T-helper 1 cell (primary cell): Measurements from ENCODE around the gene THBS4.

ENCODE experiments used
- DNase-seq, 5 donors: peaks; one replicate each; pipeline ENCODE4 v3.0.0-alpha.2; 2012 to 2020

THBS4 gene

GRCh38 chr5:80048084-80048780, 13.1 kb downstream of the THBS4 start:
- DNase-seq, result no peak

GRCh38 chr5:80052464-80052863, 17.3 kb downstream of the THBS4 start:
- DNase-seq, result no peak

DNA sequence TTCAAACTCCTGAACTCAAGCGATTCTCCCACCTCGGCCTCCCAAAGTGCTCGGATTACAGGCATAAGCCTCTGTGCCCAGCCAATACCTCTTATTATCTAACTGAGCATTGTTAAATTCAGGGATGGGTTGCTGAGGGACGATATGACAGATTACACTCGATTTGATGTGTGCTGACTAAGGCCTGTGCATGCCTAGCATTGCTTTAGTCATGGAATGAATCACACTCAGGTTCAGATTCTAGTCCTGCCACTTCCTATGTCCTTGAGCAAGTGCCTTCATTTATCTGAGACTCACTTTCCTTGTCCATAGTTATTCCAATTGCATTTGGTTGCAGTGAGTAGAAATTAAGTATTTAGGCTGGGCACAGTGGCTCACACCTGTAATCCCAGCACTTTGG, 19.5 kb downstream of the THBS4 start:
- peak in 1 of 5 donors; percentile 66 for DNase-seq

GRCh38 chr5:80055491-80056170, 20.5 kb downstream of the THBS4 start:
- no peak for DNase-seq

GRCh38 chr5:80057099-80057498, 22.0 kb downstream of the THBS4 start:
- DNase-seq, result peak in 1 of 5 donors; percentile 40

- DNase-seq, result no peak
Measured at GRCh38 chr5:80057921-80058320, 22.8 kb downstream of the THBS4 start.

- no peak for DNase-seq
Measured at GRCh38 chr5:80059354-80059980, 24.3 kb downstream of the THBS4 start.

DNA sequence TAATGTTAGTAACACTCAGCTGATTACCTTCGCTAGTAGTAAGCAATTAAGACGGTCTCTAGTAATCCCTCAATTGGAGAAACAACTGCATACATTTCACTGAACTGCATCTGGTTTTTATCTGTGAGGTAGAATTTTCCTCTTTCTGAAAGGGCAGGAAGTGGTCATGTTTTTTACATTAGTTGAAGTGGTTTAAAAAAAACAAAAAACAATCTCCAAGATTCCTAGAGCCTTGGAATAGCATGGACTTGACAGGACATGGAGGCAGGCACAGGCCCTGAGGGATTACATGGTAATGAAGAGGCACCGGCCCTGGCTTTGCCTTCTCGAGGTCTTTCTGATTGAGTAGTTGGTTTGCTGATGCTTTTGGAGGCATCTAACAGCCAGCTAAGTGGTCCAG, 25.8 kb downstream of the THBS4 start:
- DNase-seq, result no peak

- DNase-seq, result no peak
Measured at GRCh38 chr5:80061547-80061946, 26.4 kb downstream of the THBS4 start.

- no peak for DNase-seq
Measured at GRCh38 chr5:80064124-80064523, 29.0 kb downstream of the THBS4 start.

DNA sequence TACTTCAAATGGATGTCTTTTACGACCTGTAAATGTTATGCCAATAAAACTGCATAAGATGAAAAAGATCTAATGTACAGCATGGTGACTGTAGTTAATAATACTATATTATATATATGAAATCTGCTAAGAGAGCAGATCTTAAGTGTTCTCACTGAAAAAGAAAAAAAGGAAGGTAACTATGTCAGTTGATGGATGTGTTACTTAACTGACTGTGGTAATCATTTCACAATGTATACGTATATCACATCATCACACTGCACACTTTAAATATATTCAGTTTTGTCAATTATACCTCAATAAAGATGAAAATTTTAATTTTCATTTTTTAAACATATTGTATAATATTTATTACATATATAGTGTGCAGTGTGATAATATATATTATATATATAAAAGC, 31.9 kb downstream of the THBS4 start:
- DNase-seq, result no peak

DNA sequence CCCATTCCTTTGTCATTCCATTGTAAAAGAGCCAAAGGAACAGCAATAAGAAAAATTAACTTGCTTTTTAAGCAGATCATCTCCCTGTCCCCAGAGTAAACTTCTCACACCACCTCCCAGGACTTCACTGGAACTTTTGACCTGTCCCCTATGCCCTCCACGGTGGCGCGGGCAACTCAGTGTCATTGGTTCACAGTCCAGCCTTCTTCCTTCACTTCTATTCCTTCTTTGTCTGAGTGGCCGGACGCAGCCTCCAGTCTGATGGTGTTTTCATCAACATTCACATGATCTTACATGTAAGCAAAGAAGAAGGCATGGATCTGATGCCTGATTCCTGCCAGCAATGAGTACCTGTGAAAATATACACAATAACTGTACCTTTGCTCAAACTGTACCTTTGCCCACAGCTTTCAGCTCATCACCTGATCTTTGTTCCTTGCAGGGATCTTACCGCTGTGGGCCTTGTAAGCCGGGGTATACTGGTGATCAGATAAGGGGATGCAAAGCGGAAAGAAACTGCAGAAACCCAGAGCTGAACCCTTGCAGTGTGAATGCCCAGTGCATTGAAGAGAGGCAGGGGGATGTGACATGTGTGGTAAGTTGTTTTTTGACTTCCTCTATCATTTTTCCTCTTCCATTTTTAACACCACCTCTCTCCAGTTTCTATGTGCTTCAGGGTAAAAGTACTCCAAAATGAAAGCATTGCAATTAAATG, 32.5 kb downstream of the THBS4 start:
- DNase-seq, result no peak

DNA sequence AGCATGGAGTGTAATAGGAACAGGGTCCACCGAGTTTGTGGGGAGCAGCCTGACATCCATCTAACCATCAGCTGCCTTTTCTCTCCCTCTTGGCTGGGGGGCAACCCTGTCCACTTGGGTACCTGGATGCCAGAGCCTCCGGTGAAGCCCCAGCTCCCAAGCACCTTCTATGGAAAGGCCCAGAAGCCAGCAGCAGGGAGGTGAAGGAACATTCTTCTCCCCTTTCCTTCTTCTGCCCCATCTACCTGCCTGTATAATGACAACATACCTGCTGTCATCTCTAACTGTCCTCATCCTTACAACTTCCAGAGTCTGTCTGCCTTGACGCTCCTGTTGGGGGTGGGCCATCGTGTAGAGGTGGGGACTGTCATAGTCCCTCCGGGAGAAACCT, 33.1 kb downstream of the THBS4 start:
- no peak for DNase-seq

DNA sequence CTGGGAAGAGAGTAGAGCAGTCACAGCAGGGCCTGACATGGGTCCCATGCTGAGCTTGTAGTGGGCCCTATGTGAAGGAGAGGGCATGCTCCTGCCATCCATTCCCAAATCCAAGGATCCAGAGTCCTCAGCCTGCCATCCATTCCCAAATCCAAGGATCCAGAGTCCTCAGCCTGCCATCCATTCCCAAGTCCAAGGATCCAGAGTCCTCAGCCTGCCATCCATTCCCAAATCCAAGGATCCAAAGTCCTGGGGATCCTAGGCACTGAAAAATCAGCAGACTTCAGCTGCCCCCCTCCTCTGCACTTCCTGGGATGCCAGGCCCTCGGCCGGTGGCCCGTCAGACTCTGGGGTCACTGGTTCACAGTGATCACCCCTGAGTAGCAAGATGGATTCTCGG, 33.6 kb downstream of the THBS4 start:
- no peak for DNase-seq

DNA sequence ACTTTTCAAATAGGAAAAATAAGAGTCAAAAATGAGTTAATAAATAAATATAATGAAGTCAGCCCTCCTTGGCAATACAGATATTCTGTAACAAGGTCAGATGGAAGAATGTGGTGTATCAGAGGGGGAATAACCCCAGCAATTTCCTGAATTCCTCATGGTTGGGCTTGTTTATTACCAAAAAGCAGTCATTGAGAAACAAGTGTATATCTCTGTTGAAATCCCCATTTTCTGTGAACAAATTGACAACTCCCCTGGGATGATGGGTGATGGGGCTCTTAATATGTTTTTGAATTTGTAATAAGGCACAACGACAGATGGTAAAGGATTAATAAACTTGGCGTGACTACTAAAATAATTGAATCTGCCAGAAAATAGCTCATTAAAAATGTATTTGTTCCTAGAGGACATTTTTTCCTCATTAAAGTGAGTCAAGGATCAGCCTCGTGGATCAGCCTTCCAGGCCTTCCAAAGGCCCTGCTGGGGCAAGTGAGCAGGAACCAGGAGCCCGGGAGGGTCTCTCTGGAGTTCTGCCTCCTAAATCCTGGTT, 34.2 kb downstream of the THBS4 start:
- no peak for DNase-seq

DNA sequence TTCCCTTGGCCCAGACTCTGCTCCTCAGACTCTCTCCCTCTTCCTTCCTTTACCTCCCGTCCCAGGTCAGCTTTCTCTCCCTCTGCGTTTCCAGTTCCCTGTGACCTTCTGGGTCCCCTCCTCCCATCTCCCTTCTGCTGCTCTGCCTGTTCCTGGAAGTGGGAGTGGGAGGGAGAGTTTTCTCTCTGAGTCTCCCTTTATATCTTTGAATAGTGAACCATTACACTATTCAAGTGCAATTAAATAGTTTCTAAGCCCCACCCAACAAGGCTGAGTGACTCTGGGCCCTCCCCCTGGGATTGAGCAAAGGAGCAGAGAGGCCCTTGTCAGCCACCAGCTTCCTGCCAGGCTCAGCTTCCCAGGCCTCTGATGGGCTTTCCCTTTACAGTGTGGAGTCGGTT, 34.8 kb downstream of the THBS4 start:
- no peak for DNase-seq

GRCh38 chr5:80070338-80071056, 35.3 kb downstream of the THBS4 start:
- no peak for DNase-seq

DNA sequence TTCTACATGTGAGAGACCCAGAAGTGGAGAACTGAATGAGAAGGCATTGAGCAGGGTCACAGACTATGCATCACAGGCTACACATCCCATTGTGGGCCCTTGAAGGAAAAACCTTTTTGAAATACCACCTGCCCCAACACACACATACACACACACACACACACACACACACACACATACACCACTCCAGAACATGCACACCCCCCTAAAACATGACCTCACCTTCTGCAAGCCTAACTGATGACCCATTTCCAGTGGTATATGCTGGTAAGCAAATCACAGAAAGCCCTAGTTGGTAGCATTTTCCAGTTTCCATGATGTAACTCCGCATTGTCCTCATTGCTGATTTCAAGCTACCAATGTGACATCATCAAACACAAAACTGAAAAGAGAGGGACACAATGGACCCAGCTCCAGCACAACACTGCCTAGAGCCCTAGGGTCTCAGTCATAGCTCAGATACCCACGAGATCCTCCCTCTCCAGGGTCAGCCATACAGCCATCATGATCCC, 36.4 kb downstream of the THBS4 start:
- DNase-seq, result no peak

- DNase-seq, result no peak
Measured at GRCh38 chr5:80072103-80073073, 37.2 kb downstream of the THBS4 start.

GRCh38 chr5:80076131-80077050, 41.2 kb downstream of the THBS4 start:
- no peak for DNase-seq
